HG02943 (cell line): Measurements from ENCODE around the gene ZNF263.
"Not testable (repeated sequence)": the region's sequence is repeated elsewhere in the genome, so short reads cannot be mapped to it uniquely, and the experiment has no call there.

Experiments
- ATAC-seq: cut with Tn5 transposase; IDR thresholded peaks from one replicate; pipeline ENCODE4 v1.9.1; 2021; ENCODE audit warnings: mild to moderate bottlenecking, low read depth, moderate library complexity; ENCODE audit not compliant: unreplicated experiment

The ZNF263 gene

GRCh38 chr16:3266873-3267537 is 16.3 kb upstream of the ZNF263 start:
- no peak for ATAC-seq

- no peak for ATAC-seq
Observed at GRCh38 chr16:3268294-3268693, 15.0 kb upstream of the ZNF263 start.

- not testable (repeated sequence) for ATAC-seq
Observed at GRCh38 chr16:3270718-3271117, 12.6 kb upstream of the ZNF263 start.

DNA sequence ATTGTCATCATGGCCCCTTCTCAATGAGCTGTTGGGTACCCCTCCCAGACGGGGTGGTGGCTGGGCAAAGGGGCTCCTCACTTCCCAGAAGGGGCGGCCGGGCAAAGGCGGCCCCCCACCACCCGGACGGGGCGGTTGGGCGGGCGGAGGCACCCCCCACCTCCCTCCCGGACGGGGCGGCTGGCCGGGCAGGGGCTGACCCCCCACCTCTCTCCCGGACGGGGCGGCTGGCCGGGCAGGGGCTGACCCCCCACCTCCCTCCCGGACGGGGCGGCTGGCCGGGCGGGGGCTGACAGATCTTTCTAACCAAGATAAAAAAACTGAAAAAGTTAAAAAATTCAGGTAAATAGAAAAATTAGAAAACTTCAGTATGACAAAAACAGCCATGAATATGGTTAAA is 12.0 kb upstream of the ZNF263 start:
- ATAC-seq: not testable (repeated sequence)

DNA sequence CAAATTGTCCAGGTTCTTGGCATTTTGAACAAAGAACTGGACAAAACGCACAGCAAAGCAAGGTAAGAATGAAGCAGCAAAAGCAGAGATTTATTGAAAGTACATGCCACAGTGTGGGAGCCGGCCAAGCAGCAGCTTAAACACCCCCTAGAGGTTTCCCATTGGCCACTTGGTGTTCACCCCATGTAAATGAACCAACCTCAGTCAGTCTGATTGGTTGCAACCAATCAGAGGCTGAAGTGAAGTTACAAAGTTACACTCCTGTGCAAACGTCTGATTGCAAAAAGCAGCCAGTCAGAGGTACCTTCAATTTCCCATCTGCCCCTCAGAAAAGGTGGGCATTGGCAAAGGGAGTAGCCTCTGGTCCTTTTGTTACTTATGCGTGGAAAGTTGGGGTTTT is 8.8 kb upstream of the ZNF263 start:
- no peak for ATAC-seq

DNA sequence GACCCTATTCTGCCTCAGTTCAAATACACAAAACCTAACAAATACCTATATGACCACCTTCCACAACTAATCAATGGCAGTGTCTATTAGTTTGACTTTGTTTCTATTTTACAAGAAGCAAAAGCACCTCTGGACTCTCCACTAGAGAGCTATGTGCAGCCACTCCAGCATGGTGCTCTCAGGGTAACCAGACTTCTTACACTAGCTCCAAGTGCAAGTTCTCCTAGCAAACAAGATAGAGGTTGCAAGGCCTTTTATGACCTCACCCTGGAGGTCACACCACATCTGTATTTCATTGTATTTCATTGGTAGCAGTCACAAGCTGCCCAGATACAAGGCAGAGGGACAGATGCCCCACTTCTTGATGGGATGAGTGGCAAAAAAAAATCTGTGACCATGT is 8.3 kb upstream of the ZNF263 start:
- no peak for ATAC-seq

DNA sequence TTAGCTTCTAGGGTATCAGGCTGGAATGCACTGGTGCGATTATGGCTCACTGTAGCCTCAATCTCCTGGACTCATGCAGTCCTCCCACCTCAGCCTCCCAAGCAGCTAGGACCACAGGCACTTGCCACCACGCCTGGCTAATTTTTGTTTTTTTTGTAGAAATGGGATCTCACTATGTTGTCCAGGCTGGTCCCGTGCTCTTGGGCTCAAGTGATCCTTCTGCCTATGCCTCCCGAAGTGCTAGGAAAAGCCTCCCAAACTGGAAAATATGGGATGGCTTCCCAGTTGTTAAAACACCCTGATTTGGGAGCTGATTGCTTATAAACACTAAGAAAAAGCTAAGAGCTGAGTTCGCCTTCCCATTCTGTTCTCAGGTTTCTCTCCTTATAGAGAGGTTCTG is 6.6 kb upstream of the ZNF263 start:
- no peak for ATAC-seq

DNA sequence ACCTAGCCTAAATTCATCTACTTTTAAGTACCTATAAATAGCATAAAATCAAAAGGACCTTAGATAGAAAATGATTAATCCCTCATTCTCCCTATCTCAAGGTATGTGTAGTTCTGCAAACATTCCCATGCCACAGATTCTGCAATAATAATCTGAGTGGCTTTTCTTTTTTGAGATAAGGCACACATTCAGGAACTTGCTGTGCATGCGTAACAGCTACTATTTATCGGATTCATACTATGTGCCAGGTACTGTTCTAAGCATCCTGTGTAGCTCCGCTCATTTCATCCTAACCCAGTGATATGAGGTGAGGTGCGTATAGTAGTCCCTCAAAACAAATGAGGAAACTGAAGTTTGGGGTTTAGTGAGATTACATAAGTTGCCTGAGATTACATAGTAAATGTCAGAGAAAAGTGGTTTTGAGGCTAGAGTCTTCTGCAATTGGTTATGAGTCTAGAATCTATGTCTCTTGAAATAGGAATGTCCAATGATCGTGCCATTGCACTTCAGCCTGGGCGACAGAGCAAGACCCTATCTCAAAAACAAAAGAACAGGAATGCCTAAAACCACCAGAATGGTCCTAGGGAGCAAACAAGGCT is 2.0 kb upstream of the ZNF263 start:
- ATAC-seq: no peak

DNA sequence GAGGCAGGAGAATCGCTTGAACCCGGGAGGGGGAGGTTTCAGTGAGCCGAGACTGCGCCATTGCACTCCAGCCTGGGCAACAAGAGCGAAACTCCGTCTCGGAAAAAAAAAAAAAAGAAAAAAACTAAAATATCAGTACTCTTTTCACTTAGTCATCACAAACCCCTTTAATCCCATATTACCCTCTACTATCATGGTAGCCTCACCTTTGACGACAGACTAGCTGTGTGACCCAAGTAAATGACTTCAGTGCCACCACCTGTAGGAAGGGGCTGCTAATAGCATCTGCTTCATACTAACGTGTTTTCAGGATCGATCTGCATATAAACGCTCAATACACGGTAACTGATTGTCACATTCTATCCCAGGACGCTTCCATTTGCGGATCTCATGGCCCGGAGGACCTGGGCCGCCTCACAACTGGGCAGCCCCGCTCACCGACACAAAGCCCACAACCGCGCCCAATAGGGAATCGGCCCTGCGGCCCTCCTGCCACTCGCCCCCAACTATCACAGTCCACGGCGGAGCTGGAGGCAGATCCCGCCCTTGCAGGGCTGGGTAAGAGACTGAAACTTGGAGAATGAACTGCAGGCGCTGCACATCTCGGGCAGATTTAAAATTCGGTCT is 1.1 kb upstream of the ZNF263 start:
- peak; percentile 25 for ATAC-seq

- ATAC-seq: no peak
Observed at GRCh38 chr16:3283543-3284447, 504 bp downstream of the ZNF263 start.

GRCh38 chr16:3285131-3285530 is 1.8 kb downstream of the ZNF263 start:
- no peak for ATAC-seq

- ATAC-seq: no peak
Observed at GRCh38 chr16:3289998-3290673, 6.8 kb downstream of the ZNF263 start.

GRCh38 chr16:3292604-3293003 is 9.3 kb downstream of the ZNF263 start:
- no peak for ATAC-seq

DNA sequence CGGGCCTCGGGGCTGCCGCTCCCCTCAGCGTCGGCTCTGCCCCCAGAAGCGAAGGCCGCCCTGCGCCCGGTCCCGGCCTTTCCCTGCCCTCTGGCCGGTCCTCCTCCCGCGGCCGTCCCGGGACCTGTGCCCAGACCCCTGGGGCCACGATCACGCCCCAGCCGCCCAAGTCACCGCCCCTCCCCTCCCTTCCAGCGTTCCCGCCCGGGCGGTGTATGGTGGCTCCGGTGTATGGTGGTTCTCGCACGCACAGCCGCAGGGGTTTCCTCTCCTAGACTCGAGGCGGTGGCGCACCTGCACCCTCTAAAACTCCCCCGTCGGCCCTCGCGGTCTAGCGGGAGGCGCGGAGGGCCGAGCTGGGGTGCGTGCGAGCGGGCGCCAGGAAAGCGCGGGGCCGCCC is 11.9 kb downstream of the ZNF263 start:
- no peak for ATAC-seq

- no peak for ATAC-seq
Observed at GRCh38 chr16:3295783-3296182, 12.5 kb downstream of the ZNF263 start.

- no peak for ATAC-seq
Observed at GRCh38 chr16:3304370-3304769, 21.1 kb downstream of the ZNF263 start.

DNA sequence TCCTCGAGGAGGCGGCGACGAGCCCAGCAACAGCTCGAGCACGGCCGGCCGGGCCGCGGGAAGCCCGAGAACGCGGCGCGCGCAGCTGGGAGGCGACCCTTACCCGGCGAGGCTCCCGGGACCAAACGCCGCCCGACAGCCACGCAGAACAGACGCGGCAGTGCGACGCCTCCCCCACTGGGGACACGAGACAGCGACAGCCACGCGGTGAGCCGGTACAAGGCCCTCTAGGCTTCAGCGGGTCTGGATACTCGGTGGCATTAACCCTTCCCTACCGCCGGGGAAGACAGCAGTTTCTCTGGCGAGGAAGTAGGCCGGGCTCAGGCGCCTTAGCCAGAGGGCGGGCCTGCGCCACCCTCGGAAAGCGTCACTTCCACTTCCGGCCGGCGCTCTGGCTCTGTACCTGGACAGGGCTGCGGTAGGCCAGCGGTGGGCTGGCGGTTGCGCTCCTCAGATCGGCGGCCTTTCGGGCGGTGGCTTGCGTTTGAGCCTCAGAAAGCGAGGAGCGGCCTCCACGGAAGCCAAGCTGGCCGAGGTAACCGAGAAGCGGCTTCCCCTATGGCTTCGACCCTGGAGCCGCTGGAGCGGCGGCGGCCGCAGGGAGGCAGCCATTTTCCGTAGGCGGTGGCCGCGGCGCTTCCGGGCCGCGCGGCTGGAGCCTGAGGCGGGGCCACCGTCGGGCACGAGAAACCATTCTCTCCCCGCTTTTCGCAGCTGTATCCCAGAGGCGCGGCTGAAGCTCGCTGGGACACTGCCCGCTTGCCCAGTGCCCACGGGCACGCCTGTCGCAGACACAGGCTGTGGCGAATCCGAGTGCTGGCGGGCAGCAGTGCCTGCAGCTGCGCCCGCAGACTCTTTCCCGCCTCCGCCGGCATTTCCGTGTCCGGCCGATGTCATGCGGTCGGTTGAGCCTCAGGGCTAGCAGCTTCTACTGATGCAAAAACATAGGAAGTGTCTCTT is 22.1 kb downstream of the ZNF263 start, which contains the start of the genes TIGD7 and ZNF75A:
TIGD7 (minus strand) TSS at position 322 of the 960 bp plus-strand sequence. CDS start 4,816 bp downstream, outside the sequence.
ZNF75A (plus strand) TSS at position 389 of the 960 bp plus-strand sequence. CDS start 2,932 bp downstream, outside the sequence.
- peak; percentile 93 for ATAC-seq

DNA sequence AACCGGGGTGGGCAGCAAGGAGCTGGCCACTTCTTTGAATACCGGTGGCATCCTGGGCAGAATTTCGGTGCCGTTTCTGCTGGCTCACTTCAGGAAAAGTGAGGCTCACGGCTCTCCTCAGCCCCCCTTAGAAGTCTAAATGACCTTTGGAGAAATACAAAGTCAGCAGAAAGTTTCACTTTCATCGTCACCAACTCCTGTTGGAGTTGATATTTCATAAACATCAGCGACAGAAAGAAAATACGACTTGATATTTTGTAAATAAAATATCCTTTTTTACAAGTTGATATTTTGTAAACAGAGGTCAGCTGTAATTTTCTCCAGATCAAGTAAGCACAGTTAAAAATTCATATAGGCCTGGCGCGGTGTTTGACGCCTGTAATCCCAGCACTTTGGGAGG is 22.8 kb downstream of the ZNF263 start:
- ATAC-seq: no peak

DNA sequence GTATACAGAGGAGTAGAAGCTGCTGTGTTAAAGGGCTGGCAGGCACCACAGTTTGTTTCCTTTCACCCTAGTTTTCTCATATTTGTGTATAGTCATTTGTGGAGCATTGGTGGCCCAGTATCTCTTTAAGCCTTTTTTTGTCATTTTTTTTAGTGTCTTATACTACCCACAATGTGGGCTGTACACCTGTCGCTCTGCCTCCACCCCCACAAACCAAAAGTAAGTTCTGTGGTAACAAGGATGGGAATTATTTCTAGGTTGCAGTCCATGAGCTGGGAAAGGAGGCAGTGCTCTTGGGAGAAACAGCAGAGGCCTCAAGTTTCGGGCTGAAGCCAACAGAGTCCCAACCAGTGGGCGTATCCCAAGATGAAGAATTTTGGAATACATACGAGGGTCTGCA is 28.2 kb downstream of the ZNF263 start:
- no peak for ATAC-seq
